HUDEP-2 (cell line): Measurements from ENCODE around the gene BRWD1.

ENCODE experiments used
- DNase-seq, 76 experiments: peaks; one replicate each; lab custom pipeline; 2025; ENCODE audit not compliant: unreplicated experiment in 76 of 76; lab: John Stamatoyannopoulos, UW

The BRWD1 gene

GRCh38 chr21:39313571-39314142 is at the start of gene BRWD1:
TSS of gene BRWD1 (minus strand) at chr21:39313632. CDS start at chr21:39313491, 141 bp downstream.
- peak in 73 of 76 experiments; percentile 33 to 98 (median 79) for DNase-seq

GRCh38 chr21:39362733-39363132 is 49.3 kb upstream of the BRWD1 start:
- no peak for DNase-seq

GRCh38 chr21:39359382-39359781 is 46.0 kb upstream of the BRWD1 start:
- no peak for DNase-seq

- DNase-seq = no peak
These were observed 39.9 kb upstream of the BRWD1 start for GRCh38 chr21:39353295-39353694.

GRCh38 chr21:39350094-39351005 is 36.9 kb upstream of the BRWD1 start:
- DNase-seq = no peak

GRCh38 chr21:39349211-39350093 is 36.0 kb upstream of the BRWD1 start:
- peak; percentile 36 to 99 (median 98) for DNase-seq

- DNase-seq = peak in 73 of 76 experiments; percentile 36 to 99 (median 92)
These were observed 35.2 kb upstream of the BRWD1 start, which contains the start of gene HMGN1 for GRCh38 chr21:39348355-39349210. TSS of gene HMGN1 (minus strand) at chr21:39349088. CDS start at chr21:39348917, 171 bp downstream.

GRCh38 chr21:39348040-39348354 is 34.6 kb upstream of the BRWD1 start:
- peak in 1 of 76 experiments; percentile 48 for DNase-seq

GRCh38 chr21:39347537-39347936 is 34.1 kb upstream of the BRWD1 start:
- DNase-seq = peak in 3 of 76 experiments; percentile 13 to 17 (median 14)

GRCh38 chr21:39346671-39347331 is 33.4 kb upstream of the BRWD1 start:
- no peak for DNase-seq

GRCh38 chr21:39346206-39346605 is 32.8 kb upstream of the BRWD1 start:
- no peak for DNase-seq

GRCh38 chr21:39345440-39345839 is 32.0 kb upstream of the BRWD1 start:
- DNase-seq = no peak

GRCh38 chr21:39344848-39345247 is 31.4 kb upstream of the BRWD1 start:
- DNase-seq = no peak

GRCh38 chr21:39341249-39341923 is 28.0 kb upstream of the BRWD1 start:
- DNase-seq = no peak

GRCh38 chr21:39340687-39341086 is 27.3 kb upstream of the BRWD1 start:
- no peak for DNase-seq

GRCh38 chr21:39339231-39339630 is 25.8 kb upstream of the BRWD1 start:
- no peak for DNase-seq

GRCh38 chr21:39336457-39337008 is 23.1 kb upstream of the BRWD1 start:
- no peak for DNase-seq

GRCh38 chr21:39334611-39335010 is 21.2 kb upstream of the BRWD1 start:
- DNase-seq = no peak

- no peak for DNase-seq
These were observed 18.7 kb upstream of the BRWD1 start for GRCh38 chr21:39332175-39332574.
